Uterus (tissue), 2 donors: Measurements from ENCODE around the gene TMEM121.

Experiments used
- CTCF ChIP-seq, 4 experiments: fragments of 200-600 bp in 2 of 4; fragments of 450-650 bp in 2 of 4; sonication (generic) in 2 of 4; IDR thresholded peaks; one replicate each; pipeline ENCODE4 v1.5.1; 2016 to 2019; ENCODE audit warnings: antibody characterized with exemption in 4 of 4, mild to moderate bottlenecking in 2 of 4, moderate library complexity in 1 of 4
- POLR2A ChIP-seq, 2 donors: fragments of 450-650 bp; IDR thresholded peaks; one replicate each; pipeline ENCODE4 v1.6.1; 2016; ENCODE audit warnings: antibody characterized with exemption in 2 of 2, mild to moderate bottlenecking in 1 of 2, moderate library complexity in 1 of 2

GRCh38 chr14:105525326-105525725 is 1.1 kb upstream of the TMEM121 start:
- TF ChIP-seq CTCF (IDR thresholded peaks at IDR 0.05) (no peak), POLR2A (IDR thresholded peaks at IDR 0.05) (no peak)
